Left kidney (tissue), 1 donor: ENCODE measurements around the gene FADS2. TPM values are rescaled to one million over a fixed set of nuclear protein-coding genes. Genes with fewer than 3 reads are reported as not detected.

Experiments used
- polyA plus RNA-seq: library from polyadenylated mRNA; unstranded; fragments of 120-200 nt; gene quantifications from one replicate; pipeline ENCODE4 v1.2.1, GENCODE V29; 2013; ENCODE audit not compliant: insufficient read length

FADS2 gene
- polyA plus RNA-seq, 1 donor = 105 TPM

Other genes starting within 250 kb of the FADS2 start
- gene SYT7, start 247.2 kb upstream of the FADS2 start, polyA plus RNA-seq = 4.7 TPM
- gene DAGLA, start 147.9 kb upstream of the FADS2 start, polyA plus RNA-seq = 3.2 TPM
- gene MYRF, start 75.7 kb upstream of the FADS2 start, polyA plus RNA-seq = 23.1 TPM
- 161 TPM for gene TMEM258, start 35.7 kb upstream of the FADS2 start, polyA plus RNA-seq
- gene FEN1, start 35.4 kb upstream of the FADS2 start, polyA plus RNA-seq = 45.0 TPM
- 49.0 TPM for gene FADS1, start 11.3 kb upstream of the FADS2 start, polyA plus RNA-seq
- gene FADS3, start 63.2 kb downstream of the FADS2 start, polyA plus RNA-seq = 13.8 TPM
- 18.7 TPM for gene RAB3IL1, start 89.3 kb downstream of the FADS2 start, polyA plus RNA-seq
- 4.1 TPM for gene BEST1, start 122.1 kb downstream of the FADS2 start, polyA plus RNA-seq
- gene FTH1, start 139.3 kb downstream of the FADS2 start, polyA plus RNA-seq = 2,056 TPM